Measurements from ENCODE around the gene GPR84.
A peak's percentile ranks its signal among the peaks of the same experiment; 100 is the strongest.

Gene GPR84

DNA sequence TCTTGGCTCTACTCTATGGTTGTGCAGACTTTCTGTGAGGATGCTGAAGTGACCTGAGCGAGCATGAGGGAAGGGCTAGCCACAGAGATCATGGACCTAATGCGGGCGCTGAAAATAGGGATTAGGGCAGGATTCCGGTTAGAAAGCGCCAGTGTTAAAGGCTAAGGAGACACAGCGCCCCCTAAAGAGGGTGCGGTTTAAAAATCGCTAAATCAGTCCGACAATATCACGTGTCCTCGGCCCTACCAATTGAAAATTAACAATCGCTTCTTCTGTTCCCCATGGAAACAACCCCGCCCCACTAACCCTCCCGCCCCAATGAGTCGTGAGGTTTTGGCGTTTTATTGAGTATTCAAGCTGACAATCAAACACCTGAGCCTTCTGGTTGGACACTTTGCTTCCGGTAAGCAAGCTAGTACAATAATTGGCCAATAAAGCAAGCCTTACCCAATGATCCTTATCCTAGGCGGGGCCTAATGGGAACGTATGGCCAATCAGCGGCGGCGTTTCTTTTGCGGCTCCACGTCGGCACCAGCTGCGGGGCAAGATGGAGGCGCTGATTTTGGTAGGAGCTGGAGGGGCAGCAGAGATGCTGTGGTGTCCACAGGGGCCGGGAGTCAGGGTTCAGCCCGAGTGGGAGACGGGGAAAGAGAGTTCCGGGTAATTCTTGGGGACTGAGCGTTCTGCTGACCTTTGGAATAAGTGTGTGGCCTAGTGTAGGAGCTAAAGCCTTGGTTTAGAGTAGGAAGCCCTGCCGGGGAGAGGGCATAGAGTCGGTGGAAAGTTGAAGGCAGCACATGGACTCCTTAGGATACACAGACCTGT is 39.5 kb downstream of the GPR84 start, which contains the start of gene COPZ1:
Gene COPZ1, plus strand, starts transcription at position 515 of the 825 bp plus-strand sequence. Its CDS starts 33 bp downstream, at position 548.
- POLR2A ChIA-PET: interaction anchor here (0.6 to 2.9 kb wide), 18 partner anchors 10 to 109 kb away, joined by 3 to 42 read pairs (median 4); partner anchors contain the start of genes CBX5 and HNRNPA1

DNA sequence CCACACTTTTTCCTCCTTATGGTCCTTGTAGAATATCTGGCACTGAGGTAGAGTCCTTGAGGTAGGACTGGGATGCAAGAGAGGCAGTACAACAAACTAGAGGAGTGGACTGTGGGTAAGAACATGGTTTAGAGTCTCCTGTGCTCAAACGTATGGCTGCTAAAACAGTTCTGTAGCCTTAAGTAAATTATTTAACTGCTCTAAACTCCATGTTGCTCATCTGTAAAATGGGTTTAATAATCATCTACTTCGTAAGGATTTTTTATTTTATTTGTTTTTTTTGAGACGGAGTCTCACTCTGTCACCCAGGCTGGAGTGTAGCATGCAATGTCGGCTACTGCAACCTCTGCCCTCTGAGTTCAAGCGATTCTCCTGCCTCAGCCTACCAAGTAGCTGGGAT is 42.9 kb downstream of the GPR84 start:
- POLR2A ChIA-PET: interaction anchor here (0.6 kb wide), 1 partner anchor 270 kb away, joined by 3 read pairs; no protein-coding TSS in a partner anchor

More for the DNA sequence above, 39.5 kb downstream of the GPR84 start, which contains the start of gene COPZ1:
- DNase-seq (ENCODE audit: extremely low spot score): peak; percentile 91
- TF ChIP-seq ARNT (IDR thresholded peaks at IDR 0.05): no peak
- TF ChIP-seq L3MBTL2 (conservative IDR thresholded peaks at IDR 0.05): peak; percentile 30
- TF ChIP-seq FOXA1 (IDR thresholded peaks at IDR 0.05): no peak
- no peak for TF ChIP-seq SP1 (IDR thresholded peaks at IDR 0.05)
- TF ChIP-seq NFRKB (IDR thresholded peaks at IDR 0.05): peak; percentile 96
- peak; percentile 80 for TF ChIP-seq ELF4 (IDR thresholded peaks at IDR 0.05)
- TF ChIP-seq ZNF384 (IDR thresholded peaks at IDR 0.05): no peak
- no peak for TF ChIP-seq FOXK2 (IDR thresholded peaks at IDR 0.05)
- no peak for TF ChIP-seq HDGF (IDR thresholded peaks at IDR 0.05; ENCODE audit: borderline replicate concordance)
- TF ChIP-seq, protein P1, sequence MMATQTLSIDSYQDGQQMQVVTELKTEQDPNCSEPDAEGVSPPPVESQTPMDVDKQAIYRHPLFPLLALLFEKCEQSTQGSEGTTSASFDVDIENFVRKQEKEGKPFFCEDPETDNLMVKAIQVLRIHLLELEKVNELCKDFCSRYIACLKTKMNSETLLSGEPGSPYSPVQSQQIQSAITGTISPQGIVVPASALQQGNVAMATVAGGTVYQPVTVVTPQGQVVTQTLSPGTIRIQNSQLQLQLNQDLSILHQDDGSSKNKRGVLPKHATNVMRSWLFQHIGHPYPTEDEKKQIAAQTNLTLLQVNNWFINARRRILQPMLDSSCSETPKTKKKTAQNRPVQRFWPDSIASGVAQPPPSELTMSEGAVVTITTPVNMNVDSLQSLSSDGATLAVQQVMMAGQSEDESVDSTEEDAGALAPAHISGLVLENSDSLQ (IDR thresholded peaks at IDR 0.05): peak; percentile 98
- no peak for TF ChIP-seq TARDBP (IDR thresholded peaks at IDR 0.05)
- TF ChIP-seq BHLHE40 (IDR thresholded peaks at IDR 0.05; ENCODE audit: borderline replicate concordance): no peak
- TF ChIP-seq LEF1 (IDR thresholded peaks at IDR 0.05; ENCODE audit: borderline replicate concordance): no peak
- no peak for TF ChIP-seq SUZ12 (IDR thresholded peaks at IDR 0.05)
- CTCF ChIA-PET: interaction anchor here (0.6 to 2.2 kb wide), 24 partner anchors 9 to 124 kb away, joined by 3 to 21 read pairs (median 4); no protein-coding TSS in a partner anchor

More for the DNA sequence above, 42.9 kb downstream of the GPR84 start:
- CTCF ChIA-PET: interaction anchor here (0.6 kb wide), 1 partner anchor 343 kb away, joined by 4 read pairs; no protein-coding TSS in a partner anchor
- no peak for DNase-seq (ENCODE audit: extremely low spot score)
- TF ChIP-seq FOXM1 (IDR thresholded peaks at IDR 0.05; ENCODE audit: borderline replicate concordance): no peak
- no peak for TF ChIP-seq SP1 (IDR thresholded peaks at IDR 0.05)
- TF ChIP-seq L3MBTL2 (conservative IDR thresholded peaks at IDR 0.05): no peak
- TF ChIP-seq TARDBP (IDR thresholded peaks at IDR 0.05): no peak
- TF ChIP-seq, protein P1 (IDR thresholded peaks at IDR 0.05): no peak
- TF ChIP-seq LEF1 (IDR thresholded peaks at IDR 0.05; ENCODE audit: borderline replicate concordance): no peak
- no peak for TF ChIP-seq ARNT (IDR thresholded peaks at IDR 0.05)
- TF ChIP-seq ZNF384 (IDR thresholded peaks at IDR 0.05): no peak
- TF ChIP-seq FOXA1 (IDR thresholded peaks at IDR 0.05): no peak
- no peak for TF ChIP-seq SUZ12 (IDR thresholded peaks at IDR 0.05)
- TF ChIP-seq ELF4 (IDR thresholded peaks at IDR 0.05): no peak
- no peak for TF ChIP-seq HDGF (IDR thresholded peaks at IDR 0.05; ENCODE audit: borderline replicate concordance)
- TF ChIP-seq CTBP1 (IDR thresholded peaks at IDR 0.05; ENCODE audit: borderline replicate concordance): no peak
- no peak for TF ChIP-seq FOXK2 (IDR thresholded peaks at IDR 0.05)
- TF ChIP-seq NFRKB (IDR thresholded peaks at IDR 0.05): no peak
- TF ChIP-seq BHLHE40 (IDR thresholded peaks at IDR 0.05; ENCODE audit: borderline replicate concordance): no peak
